ENCODE data around the gene EEIG1.
"Not testable (repeated sequence)": the region's sequence is repeated elsewhere in the genome, so short reads cannot be mapped to it uniquely, and the experiment has no call there.

EEIG1 gene

GRCh38 chr9:127980706-127981558 is at the start of gene EEIG1:
Gene EEIG1, minus strand, starts transcription at chr9:127980989. Its CDS starts 852 bp downstream, at chr9:127980137.
- peak; percentile 78 for DNase-seq (ENCODE audit: low read depth)

GRCh38 chr9:128027705-128028104 is 46.9 kb upstream of the EEIG1 start:
- no peak for DNase-seq (ENCODE audit: low read depth)

- DNase-seq (ENCODE audit: low read depth) = no peak
Observed at GRCh38 chr9:128026773-128027541, 46.2 kb upstream of the EEIG1 start.

GRCh38 chr9:128026255-128026772 is 45.5 kb upstream of the EEIG1 start:
- DNase-seq (ENCODE audit: low read depth) = no peak

- DNase-seq (ENCODE audit: low read depth) = no peak
Observed at GRCh38 chr9:128025736-128026135, 44.9 kb upstream of the EEIG1 start.

- no peak for DNase-seq (ENCODE audit: low read depth)
Observed at GRCh38 chr9:128024761-128025308, 44.0 kb upstream of the EEIG1 start.

- not testable (repeated sequence) for DNase-seq (ENCODE audit: low read depth)
Observed at GRCh38 chr9:128023671-128024070, 42.9 kb upstream of the EEIG1 start.

GRCh38 chr9:128022886-128023285 is 42.1 kb upstream of the EEIG1 start:
- DNase-seq (ENCODE audit: low read depth) = no peak

GRCh38 chr9:128021098-128021497 is 40.3 kb upstream of the EEIG1 start:
- no peak for DNase-seq (ENCODE audit: low read depth)

GRCh38 chr9:128020692-128021091 is 39.9 kb upstream of the EEIG1 start:
- no peak for DNase-seq (ENCODE audit: low read depth)

GRCh38 chr9:128015696-128016095 is 34.9 kb upstream of the EEIG1 start:
- no peak for DNase-seq (ENCODE audit: low read depth)

- DNase-seq (ENCODE audit: low read depth) = no peak
Observed at GRCh38 chr9:128011071-128011817, 30.5 kb upstream of the EEIG1 start.

- no peak for DNase-seq (ENCODE audit: low read depth)
Observed at GRCh38 chr9:128009639-128010038, 28.9 kb upstream of the EEIG1 start.

GRCh38 chr9:128008171-128008570 is 27.4 kb upstream of the EEIG1 start:
- no peak for DNase-seq (ENCODE audit: low read depth)

- peak; percentile 18 for DNase-seq (ENCODE audit: low read depth)
Observed at GRCh38 chr9:128007566-128008138, 26.9 kb upstream of the EEIG1 start.

- no peak for DNase-seq (ENCODE audit: low read depth)
Observed at GRCh38 chr9:128006332-128006996, 25.7 kb upstream of the EEIG1 start.

- DNase-seq (ENCODE audit: low read depth) = no peak
Observed at GRCh38 chr9:128005923-128006322, 25.1 kb upstream of the EEIG1 start.

GRCh38 chr9:128003966-128004604 is 23.3 kb upstream of the EEIG1 start:
- no peak for DNase-seq (ENCODE audit: low read depth)

- DNase-seq (ENCODE audit: low read depth) = no peak
Observed at GRCh38 chr9:128002959-128003358, 22.2 kb upstream of the EEIG1 start.

- DNase-seq (ENCODE audit: low read depth) = peak; percentile 48
Observed at GRCh38 chr9:128001779-128002298, 21.1 kb upstream of the EEIG1 start.

All from fibroblast of the conjunctiva (primary cell).